Measurements from ENCODE around the gene LRRC61.

DNA sequence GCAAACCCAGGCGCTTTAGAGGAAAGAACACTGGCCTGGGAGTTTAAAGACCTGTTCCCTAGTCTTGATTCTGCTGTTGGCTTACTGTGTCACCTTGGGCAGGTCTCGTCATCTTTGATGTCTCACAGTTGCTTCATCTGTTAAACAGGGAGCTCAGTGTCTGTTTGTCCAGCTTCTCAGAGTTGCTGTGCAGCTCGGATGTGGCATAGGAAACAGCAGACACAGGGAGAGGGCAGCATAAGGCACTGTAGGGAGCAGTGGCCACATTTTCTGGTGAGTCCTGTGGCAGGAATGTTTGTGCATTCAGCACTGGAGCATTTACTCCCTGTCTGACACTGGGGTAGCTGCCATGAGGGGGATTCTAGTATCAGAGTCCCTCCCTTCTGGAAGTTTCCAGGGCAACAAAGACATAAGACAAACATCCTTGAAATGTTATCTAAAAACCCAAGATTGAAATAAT is 47.5 kb downstream of the LRRC61 start:
- TF ChIP-seq, protein P1, sequence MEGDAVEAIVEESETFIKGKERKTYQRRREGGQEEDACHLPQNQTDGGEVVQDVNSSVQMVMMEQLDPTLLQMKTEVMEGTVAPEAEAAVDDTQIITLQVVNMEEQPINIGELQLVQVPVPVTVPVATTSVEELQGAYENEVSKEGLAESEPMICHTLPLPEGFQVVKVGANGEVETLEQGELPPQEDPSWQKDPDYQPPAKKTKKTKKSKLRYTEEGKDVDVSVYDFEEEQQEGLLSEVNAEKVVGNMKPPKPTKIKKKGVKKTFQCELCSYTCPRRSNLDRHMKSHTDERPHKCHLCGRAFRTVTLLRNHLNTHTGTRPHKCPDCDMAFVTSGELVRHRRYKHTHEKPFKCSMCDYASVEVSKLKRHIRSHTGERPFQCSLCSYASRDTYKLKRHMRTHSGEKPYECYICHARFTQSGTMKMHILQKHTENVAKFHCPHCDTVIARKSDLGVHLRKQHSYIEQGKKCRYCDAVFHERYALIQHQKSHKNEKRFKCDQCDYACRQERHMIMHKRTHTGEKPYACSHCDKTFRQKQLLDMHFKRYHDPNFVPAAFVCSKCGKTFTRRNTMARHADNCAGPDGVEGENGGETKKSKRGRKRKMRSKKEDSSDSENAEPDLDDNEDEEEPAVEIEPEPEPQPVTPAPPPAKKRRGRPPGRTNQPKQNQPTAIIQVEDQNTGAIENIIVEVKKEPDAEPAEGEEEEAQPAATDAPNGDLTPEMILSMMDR (IDR thresholded peaks at IDR 0.05) = no peak
- no peak for TF ChIP-seq POLR2AphosphoS5 (IDR thresholded peaks at IDR 0.05; ENCODE audit: low read depth, low read length)
- no peak for TF ChIP-seq MAX (IDR thresholded peaks at IDR 0.05; ENCODE audit: low read depth)
- TF ChIP-seq FOXJ3 (CRISPR knock-in tag; IDR thresholded peaks at IDR 0.05) = no peak
- TF ChIP-seq TCF12 (IDR thresholded peaks at IDR 0.05) = no peak
- TF ChIP-seq EZH2phosphoT487 (IDR thresholded peaks at IDR 0.05; ENCODE audit: borderline replicate concordance, low read depth) = no peak
- no peak for TF ChIP-seq TAF1 (IDR thresholded peaks at IDR 0.05; ENCODE audit: borderline replicate concordance, low read depth, low read length)
- no peak for TF ChIP-seq GABPA (IDR thresholded peaks at IDR 0.05; ENCODE audit: low read depth)
- no peak for TF ChIP-seq USF1 (IDR thresholded peaks at IDR 0.05; ENCODE audit: borderline replicate concordance, low read depth)
- no peak for TF ChIP-seq RAD21 (IDR thresholded peaks at IDR 0.05; ENCODE audit: low read length)
- TF ChIP-seq RFX5 (IDR thresholded peaks at IDR 0.05; ENCODE audit: low read length) = no peak
- TF ChIP-seq SIN3A (IDR thresholded peaks at IDR 0.05; ENCODE audit: borderline replicate concordance, low read depth, low read length) = no peak
- no peak for TF ChIP-seq TEAD4 (IDR thresholded peaks at IDR 0.05; ENCODE audit: borderline replicate concordance, insufficient read depth)
